BLaER1 (cell line): ENCODE measurements around the gene DOC2A.

ENCODE experiments used
- H3K27ac ChIP-seq: shearing (Covaris generic); formaldehyde crosslinking; 2 replicates; pipeline ENCODE4 v1.8.1; 2022
- H3K27me3 ChIP-seq: shearing (Covaris generic); formaldehyde crosslinking; 2 replicates; pipeline ENCODE4 v1.8.1; 2022
- H3K36me3 ChIP-seq: shearing (Covaris generic); formaldehyde crosslinking; 2 replicates; pipeline ENCODE4 v1.8.1; 2022
- H3K4me1 ChIP-seq: shearing (Covaris generic); formaldehyde crosslinking; 2 replicates; pipeline ENCODE4 v1.8.1; 2022
- H3K4me2 ChIP-seq: shearing (Covaris generic); formaldehyde crosslinking; 2 replicates; pipeline ENCODE4 v1.8.1; 2022
- H3K4me3 ChIP-seq: shearing (Covaris generic); formaldehyde crosslinking; 2 replicates; pipeline ENCODE4 v1.8.1; 2022
- H3K9ac ChIP-seq: shearing (Covaris generic); formaldehyde crosslinking; 2 replicates; pipeline ENCODE4 v1.8.1; 2022
- H3K9me3 ChIP-seq: shearing (Covaris generic); formaldehyde crosslinking; 2 replicates; pipeline ENCODE4 v1.8.1; 2022
- H4K20me1 ChIP-seq: shearing (Covaris generic); formaldehyde crosslinking; 2 replicates; pipeline ENCODE4 v1.8.1; 2022
- Cebpa-rat ChIP-seq: shearing (Covaris generic); IDR thresholded peaks from 2 replicates; pipeline ENCODE4 v1.8.1; 2022

DOC2A gene

DNA sequence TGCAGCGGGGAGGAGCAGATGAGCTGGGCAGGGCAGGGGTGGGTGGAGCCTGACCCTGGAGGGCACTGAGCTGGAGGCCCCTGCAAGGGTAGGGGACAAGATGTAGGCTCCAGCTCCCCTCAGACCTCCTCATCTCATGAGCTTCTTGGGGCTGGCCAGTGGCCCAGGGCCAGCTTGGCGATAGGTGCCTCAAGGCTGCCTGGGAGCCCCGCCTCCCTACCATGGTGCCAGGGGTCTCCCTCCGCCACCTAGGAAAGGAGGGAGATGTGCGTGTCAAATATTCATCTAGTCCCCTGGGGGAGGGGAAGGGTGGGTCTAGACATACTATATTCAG lies 19.3 kb downstream of the DOC2A start:
- H3K4me3 ChIP-seq: no peak overlapping the region
- H3K4me1 ChIP-seq: peaks cover 23% of the 10 kb centered on the region
- H3K9ac ChIP-seq: no peak overlapping the region; the same call in 1 of the 2 replicates
- peaks cover 76% of the 10 kb centered on the region for H3K36me3 ChIP-seq
- H3K4me2 ChIP-seq: no peak overlapping the region
- no peaks in the 10 kb centered on the region for H3K9me3 ChIP-seq
- H3K27me3 ChIP-seq: no peaks in the 10 kb centered on the region
- no peak for TF ChIP-seq Cebpa-rat
- no peaks in the 10 kb centered on the region; the same call in 1 of the 2 replicates for H4K20me1 ChIP-seq
- no peak overlapping the region for H3K27ac ChIP-seq

DNA sequence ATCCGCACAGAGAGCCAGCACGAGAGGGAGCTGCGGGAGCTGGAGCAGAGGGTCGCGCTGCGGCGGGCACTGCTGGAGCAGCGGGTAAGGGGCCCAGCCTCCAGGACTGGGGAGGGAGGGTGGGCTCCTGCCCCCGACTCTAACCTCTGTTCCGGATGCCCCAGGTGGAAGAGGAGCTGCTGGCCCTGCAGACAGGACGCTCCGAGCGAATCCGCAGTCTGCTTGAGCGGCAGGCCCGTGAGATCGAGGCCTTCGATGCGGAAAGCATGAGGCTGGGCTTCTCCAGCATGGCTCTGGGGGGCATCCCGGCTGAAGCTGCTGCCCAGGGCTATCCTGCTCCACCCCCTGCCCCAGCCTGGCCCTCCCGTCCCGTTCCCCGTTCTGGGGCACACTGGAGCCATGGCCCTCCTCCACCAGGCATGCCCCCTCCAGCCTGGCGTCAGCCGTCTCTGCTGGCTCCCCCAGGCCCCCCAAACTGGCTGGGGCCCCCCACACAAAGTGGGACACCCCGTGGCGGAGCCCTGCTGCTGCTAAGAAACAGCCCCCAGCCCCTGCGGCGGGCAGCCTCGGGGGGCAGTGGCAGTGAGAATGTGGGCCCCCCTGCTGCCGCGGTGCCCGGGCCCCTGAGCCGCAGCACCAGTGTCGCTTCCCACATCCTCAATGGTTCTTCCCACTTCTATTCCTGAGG lies 19.8 kb downstream of the DOC2A start:
- Histone ChIP-seq H3K4me3 (no peak overlapping the region), H4K20me1 (no peaks in the 10 kb centered on the region; the same call in 1 of the 2 replicates), H3K27me3 (no peaks in the 10 kb centered on the region), H3K4me1 (peaks cover 23% of the 10 kb centered on the region), H3K36me3 (peaks cover 81% of the 10 kb centered on the region), H3K9ac (no peak overlapping the region), H3K27ac (no peak overlapping the region), H3K9me3 (no peaks in the 10 kb centered on the region), H3K4me2 (no peak overlapping the region)
- no peak for TF ChIP-seq Cebpa-rat

DNA sequence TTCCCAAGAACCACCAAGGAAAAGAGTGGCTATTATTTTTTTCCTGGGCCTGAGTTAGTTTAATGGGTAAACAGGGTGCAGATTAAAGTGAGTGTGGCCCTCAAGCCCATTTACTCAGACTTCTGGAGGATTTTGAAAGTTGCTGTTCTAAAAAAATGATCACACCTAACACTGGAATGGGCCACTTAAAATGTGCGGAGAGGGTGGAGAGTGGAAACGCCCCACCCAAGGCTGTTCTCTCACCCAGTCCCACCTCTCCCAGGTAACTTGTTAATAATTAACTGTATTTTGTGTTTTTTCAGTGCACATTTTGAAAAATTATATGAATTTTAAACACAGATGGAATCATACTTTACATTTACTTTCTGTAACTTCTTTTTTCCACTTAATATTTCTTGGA lies 20.8 kb downstream of the DOC2A start:
- H3K4me3 ChIP-seq: no peak overlapping the region
- no peak overlapping the region for H3K4me2 ChIP-seq
- peaks cover 22% of the 10 kb centered on the region for H3K4me1 ChIP-seq
- H3K27ac ChIP-seq: no peak overlapping the region
- no peaks in the 10 kb centered on the region for H3K27me3 ChIP-seq
- no peaks in the 10 kb centered on the region for H3K9me3 ChIP-seq
- no peak for TF ChIP-seq Cebpa-rat
- peaks cover 91% of the 10 kb centered on the region for H3K36me3 ChIP-seq
- H3K9ac ChIP-seq: no peak overlapping the region
- H4K20me1 ChIP-seq: no peaks in the 10 kb centered on the region; the same call in 1 of the 2 replicates

DNA sequence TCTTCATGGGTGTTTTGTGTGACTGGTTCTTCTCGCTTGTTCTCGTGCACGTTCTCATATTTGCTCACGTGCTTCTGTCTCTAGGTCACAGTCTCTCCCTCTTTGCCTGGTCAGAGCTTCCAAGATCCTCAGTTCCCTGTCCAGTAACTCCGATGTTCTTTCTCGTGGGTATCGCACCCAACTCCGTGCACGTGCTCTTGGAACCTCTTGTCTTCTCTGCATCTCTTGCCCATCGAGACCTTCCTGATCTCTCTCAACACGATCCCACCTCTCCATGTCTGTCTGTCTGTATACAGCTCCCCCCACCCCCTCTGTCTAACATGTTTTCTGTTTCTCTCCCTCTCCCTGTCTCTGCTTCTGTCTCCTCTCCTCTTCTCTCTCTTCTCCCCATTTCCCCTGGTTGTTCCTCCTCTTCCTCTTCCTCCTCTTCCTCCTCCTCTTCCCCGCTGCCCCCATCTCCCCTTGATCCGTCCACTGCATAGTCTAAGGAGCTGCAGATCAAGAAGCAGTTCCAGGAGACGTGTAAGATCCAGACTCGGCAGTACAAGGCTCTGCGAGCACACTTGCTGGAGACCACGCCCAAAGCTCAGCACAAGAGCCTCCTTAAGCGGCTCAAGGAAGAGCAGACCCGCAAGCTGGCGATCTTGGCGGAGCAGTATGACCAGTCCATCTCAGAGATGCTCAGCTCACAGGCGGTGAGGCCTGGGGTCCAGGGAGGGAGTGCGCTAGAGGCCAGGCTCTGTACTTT lies 21.5 kb downstream of the DOC2A start:
- no peak overlapping the region for H3K4me3 ChIP-seq
- H3K27me3 ChIP-seq: no peaks in the 10 kb centered on the region
- H4K20me1 ChIP-seq: no peaks in the 10 kb centered on the region; the same call in 1 of the 2 replicates
- H3K9me3 ChIP-seq: no peaks in the 10 kb centered on the region
- no peak overlapping the region for H3K4me2 ChIP-seq
- H3K27ac ChIP-seq: no peak overlapping the region
- H3K36me3 ChIP-seq: peaks cover 98% of the 10 kb centered on the region
- no peak overlapping the region for H3K9ac ChIP-seq
- H3K4me1 ChIP-seq: peaks cover 14% of the 10 kb centered on the region
- TF ChIP-seq Cebpa-rat: no peak

DNA sequence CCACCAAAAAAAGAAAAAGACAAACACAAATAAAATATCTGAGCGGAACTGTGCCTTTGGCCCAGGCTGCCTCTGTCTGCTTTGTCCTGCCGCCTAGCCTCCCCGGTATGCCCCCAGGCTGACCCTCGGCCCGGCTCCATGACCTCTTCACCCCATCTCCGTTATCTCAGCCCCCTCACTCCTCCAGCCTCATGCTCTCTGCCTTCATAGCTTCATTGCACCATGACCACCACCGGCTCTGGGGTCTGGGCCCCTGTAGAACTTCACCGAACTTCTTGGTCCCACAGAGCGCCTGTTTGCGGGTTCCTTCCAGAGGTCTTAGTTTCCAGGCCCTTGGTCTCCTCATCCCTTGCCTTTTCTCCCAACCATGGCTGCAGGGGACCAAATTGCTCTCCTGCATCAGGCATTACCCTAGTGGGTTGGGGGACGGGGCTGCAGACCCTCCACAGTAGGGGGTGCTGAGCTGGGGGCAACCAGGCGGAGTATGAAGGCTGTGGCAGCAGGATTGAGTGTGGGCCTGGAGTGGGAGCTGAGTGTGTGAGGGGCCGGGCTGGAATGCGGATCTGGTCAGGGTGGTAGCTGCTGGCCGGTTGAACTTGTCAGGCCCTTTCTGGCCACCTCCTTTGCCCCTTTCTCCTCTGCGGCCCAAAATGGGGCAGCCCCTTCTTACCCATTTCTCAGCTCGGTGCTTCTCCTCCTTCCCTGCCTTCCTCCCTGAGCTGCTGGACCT lies 22.3 kb downstream of the DOC2A start:
- Histone ChIP-seq H3K36me3 (peaks cover 99% of the 10 kb centered on the region), H3K9ac (no peak overlapping the region), H3K27me3 (no peaks in the 10 kb centered on the region), H3K9me3 (no peaks in the 10 kb centered on the region), H3K27ac (no peak overlapping the region), H3K4me2 (no peak overlapping the region), H3K4me3 (no peak overlapping the region), H3K4me1 (peaks cover 7% of the 10 kb centered on the region), H4K20me1 (peaks cover 5% of the 10 kb centered on the region; the same call in 1 of the 2 replicates)
- TF ChIP-seq Cebpa-rat: no peak

DNA sequence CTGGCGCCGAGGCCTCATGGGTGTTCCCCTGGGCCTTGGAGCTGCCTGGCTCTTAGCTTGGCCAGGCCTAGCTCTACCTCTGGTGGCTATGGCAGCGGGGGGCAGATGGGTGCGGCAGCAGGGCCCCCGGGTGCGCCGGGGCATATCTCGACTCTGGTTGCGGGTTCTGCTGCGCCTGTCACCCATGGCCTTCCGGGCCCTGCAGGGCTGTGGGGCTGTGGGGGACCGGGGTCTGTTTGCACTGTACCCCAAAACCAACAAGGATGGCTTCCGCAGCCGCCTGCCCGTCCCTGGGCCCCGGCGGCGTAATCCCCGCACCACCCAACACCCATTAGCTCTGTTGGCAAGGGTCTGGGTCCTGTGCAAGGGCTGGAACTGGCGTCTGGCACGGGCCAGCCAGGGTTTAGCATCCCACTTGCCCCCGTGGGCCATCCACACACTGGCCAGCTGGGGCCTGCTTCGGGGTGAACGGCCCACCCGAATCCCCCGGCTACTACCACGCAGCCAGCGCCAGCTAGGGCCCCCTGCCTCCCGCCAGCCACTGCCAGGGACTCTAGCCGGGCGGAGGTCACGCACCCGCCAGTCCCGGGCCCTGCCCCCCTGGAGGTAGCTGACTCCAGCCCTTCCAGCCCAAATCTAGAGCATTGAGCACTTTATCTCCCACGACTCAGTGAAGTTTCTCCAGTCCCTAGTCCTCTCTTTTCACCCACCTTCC lies 23.3 kb downstream of the DOC2A start:
- peaks cover 99% of the 10 kb centered on the region for H3K36me3 ChIP-seq
- H3K9ac ChIP-seq: 0 out of 2 replicates have a peak overlapping the region, but pooled peaks have one; percentile 6
- no peak overlapping the region for H3K4me3 ChIP-seq
- TF ChIP-seq Cebpa-rat: no peak
- H3K4me2 ChIP-seq: no peak overlapping the region
- H3K27me3 ChIP-seq: no peaks in the 10 kb centered on the region
- peaks cover 8% of the 10 kb centered on the region; the same call in 1 of the 2 replicates for H4K20me1 ChIP-seq
- no peak overlapping the region for H3K27ac ChIP-seq
- no peaks in the 10 kb centered on the region for H3K9me3 ChIP-seq
- no peaks in the 10 kb centered on the region for H3K4me1 ChIP-seq

DNA sequence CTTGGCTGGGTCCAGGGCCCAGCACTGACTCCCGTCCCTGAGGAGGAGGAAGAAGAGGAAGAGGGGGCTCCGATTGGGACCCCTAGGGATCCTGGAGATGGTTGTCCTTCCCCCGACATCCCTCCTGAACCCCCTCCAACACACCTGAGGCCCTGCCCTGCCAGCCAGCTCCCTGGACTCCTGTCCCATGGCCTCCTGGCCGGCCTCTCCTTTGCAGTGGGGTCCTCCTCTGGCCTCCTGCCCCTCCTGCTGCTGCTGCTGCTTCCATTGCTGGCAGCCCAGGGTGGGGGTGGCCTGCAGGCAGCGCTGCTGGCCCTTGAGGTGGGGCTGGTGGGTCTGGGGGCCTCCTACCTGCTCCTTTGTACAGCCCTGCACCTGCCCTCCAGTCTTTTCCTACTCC lies 23.9 kb downstream of the DOC2A start:
- Histone ChIP-seq H3K36me3 (peaks cover 99% of the 10 kb centered on the region), H3K27ac (no peak overlapping the region), H3K9ac (no peak overlapping the region), H3K9me3 (no peaks in the 10 kb centered on the region), H3K4me1 (no peaks in the 10 kb centered on the region), H3K4me2 (no peak overlapping the region), H3K4me3 (no peak overlapping the region), H4K20me1 (peaks cover 8% of the 10 kb centered on the region; the same call in 1 of the 2 replicates), H3K27me3 (no peaks in the 10 kb centered on the region)
- no peak for TF ChIP-seq Cebpa-rat

DNA sequence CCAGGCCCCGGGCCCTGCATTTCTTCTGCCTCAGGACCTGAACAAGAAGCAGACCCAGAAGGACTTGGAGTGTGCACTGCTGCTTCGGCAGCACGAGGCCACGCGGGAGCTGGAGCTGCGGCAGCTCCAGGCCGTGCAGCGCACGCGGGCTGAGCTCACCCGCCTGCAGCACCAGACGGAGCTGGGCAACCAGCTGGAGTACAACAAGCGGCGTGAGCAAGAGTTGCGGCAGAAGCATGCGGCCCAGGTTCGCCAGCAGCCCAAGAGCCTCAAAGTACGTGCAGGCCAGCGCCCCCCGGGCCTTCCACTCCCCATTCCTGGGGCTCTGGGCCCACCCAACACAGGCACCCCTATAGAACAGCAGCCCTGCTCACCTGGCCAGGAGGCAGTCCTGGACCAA lies 24.6 kb downstream of the DOC2A start:
- no peaks in the 10 kb centered on the region for H3K9me3 ChIP-seq
- H4K20me1 ChIP-seq: peaks cover 8% of the 10 kb centered on the region; the same call in 1 of the 2 replicates
- no peak overlapping the region for H3K4me2 ChIP-seq
- 0 out of 2 replicates have a peak overlapping the region, but pooled peaks have one; percentile 29 for H3K9ac ChIP-seq
- no peak overlapping the region for H3K27ac ChIP-seq
- no peak for TF ChIP-seq Cebpa-rat
- H3K4me1 ChIP-seq: no peaks in the 10 kb centered on the region
- H3K27me3 ChIP-seq: no peaks in the 10 kb centered on the region
- H3K36me3 ChIP-seq: peaks cover 100% of the 10 kb centered on the region
- H3K4me3 ChIP-seq: no peak overlapping the region

DNA sequence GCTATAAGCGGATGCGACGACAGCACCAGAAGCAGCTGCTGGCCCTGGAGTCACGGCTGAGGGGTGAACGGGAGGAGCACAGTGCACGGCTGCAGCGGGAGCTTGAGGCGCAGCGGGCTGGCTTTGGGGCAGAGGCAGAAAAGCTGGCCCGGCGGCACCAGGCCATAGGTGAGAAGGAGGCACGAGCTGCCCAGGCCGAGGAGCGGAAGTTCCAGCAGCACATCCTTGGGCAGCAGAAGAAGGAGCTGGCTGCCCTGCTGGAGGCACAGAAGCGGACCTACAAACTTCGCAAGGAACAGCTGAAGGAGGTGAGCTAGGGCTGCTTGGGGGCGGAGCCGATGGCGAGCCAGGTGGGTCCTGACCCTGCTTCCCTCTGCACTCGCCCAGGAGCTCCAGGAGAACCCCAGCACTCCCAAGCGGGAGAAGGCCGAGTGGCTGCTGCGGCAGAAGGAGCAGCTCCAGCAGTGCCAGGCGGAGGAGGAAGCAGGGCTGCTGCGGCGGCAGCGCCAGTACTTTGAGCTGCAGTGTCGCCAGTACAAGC lies 25.5 kb downstream of the DOC2A start:
- Histone ChIP-seq H3K36me3 (peaks cover 100% of the 10 kb centered on the region), H3K9me3 (no peaks in the 10 kb centered on the region), H3K4me3 (no peak overlapping the region), H3K4me1 (no peaks in the 10 kb centered on the region), H3K4me2 (no peak overlapping the region), H3K27ac (no peak overlapping the region), H4K20me1 (peaks cover 8% of the 10 kb centered on the region; the same call in 1 of the 2 replicates), H3K9ac (0 out of 2 replicates have a peak overlapping the region, but pooled peaks have one; percentile 29), H3K27me3 (no peaks in the 10 kb centered on the region)
- TF ChIP-seq Cebpa-rat: no peak
